Fibroblast of lung (primary cell): Measurements from ENCODE around the gene NDOR1.

Experiments
- EZH2 ChIP-seq: IDR thresholded peaks from 2 replicates; pipeline ENCODE4 v1.5.1; 2012; ENCODE audit warnings: low read length, control low read depth, mild to moderate bottlenecking; ENCODE audit errors: missing control alignments
- TF ChIP-seq, protein P1 (sequence below), 2 donors: IDR thresholded peaks in 1 of 2; conservative IDR thresholded peaks in 1 of 2; 1 replicate in 1 of 2; 2 replicates in 1 of 2; pipeline ENCODE4 v1.5.1; 2011 to 2012; ENCODE audit warnings: low read length in 2 of 2, control low read depth in 1 of 2, inconsistent platforms in 1 of 2, low read depth in 1 of 2, mild to moderate bottlenecking in 1 of 2

DNA sequence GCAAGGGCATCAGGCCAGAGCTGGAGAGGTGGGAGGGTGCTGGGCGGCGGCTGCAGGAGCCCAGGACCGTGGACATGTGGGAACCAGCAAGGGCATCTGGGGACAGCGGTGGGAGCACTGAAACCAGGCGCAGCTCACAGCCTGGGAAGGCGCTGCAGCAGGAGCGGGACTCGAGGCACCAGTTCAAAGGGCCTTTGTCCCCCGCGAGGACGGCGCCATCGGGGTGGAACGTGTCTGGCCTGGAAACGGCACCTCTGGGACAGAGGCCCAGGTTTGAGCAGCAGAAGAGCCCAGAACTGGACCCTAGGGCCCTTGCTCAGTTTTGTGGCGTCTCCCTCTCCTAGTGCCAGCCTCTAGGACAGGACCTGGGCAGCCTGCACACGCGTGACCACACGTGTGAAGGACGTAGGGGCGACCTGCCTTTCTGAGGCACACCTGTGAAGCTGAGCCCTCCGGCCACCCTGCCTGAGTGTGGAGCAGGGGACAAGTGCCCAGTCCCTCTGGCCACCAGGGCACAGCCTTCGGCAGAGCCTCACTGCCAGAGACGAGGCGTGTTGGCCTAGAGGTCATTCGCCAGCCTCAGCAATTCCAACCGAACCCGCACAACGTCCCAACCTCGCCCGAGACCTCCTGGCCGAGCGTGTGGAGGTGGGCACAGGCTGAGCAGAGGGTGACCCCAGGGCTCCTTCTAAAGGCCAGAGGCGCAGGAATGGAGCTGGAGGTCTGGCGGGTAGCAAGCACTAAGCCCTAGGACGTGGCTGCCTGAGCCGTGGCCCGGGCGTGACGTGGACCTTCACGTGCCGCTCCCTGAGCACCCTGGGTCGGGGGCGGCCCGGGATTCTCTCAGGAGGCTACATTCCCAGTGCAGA, 31.5 kb upstream of the NDOR1 start:
- TF ChIP-seq, protein P1, sequence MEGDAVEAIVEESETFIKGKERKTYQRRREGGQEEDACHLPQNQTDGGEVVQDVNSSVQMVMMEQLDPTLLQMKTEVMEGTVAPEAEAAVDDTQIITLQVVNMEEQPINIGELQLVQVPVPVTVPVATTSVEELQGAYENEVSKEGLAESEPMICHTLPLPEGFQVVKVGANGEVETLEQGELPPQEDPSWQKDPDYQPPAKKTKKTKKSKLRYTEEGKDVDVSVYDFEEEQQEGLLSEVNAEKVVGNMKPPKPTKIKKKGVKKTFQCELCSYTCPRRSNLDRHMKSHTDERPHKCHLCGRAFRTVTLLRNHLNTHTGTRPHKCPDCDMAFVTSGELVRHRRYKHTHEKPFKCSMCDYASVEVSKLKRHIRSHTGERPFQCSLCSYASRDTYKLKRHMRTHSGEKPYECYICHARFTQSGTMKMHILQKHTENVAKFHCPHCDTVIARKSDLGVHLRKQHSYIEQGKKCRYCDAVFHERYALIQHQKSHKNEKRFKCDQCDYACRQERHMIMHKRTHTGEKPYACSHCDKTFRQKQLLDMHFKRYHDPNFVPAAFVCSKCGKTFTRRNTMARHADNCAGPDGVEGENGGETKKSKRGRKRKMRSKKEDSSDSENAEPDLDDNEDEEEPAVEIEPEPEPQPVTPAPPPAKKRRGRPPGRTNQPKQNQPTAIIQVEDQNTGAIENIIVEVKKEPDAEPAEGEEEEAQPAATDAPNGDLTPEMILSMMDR (conservative IDR thresholded peaks at IDR 0.05 in 1 of 2, IDR thresholded peaks at IDR 0.05 in 1 of 2; ENCODE audit: low read depth in 1 of 2, low read length in 2 of 2): no peak
- TF ChIP-seq EZH2: no peak
